Erythroblast (primary cell): ENCODE measurements around the gene CPN2.

ENCODE experiments used
- GATA1 ChIP-seq: IDR thresholded peaks from 2 replicates; pipeline ENCODE4 v1.6.1; 2011; ENCODE audit warnings: low read depth, mild to moderate bottlenecking, control low read depth, low read length, moderate library complexity
- POLR2A ChIP-seq: IDR thresholded peaks from 2 replicates; pipeline ENCODE4 v1.6.1; 2011; ENCODE audit warnings: mild to moderate bottlenecking, low read length

DNA sequence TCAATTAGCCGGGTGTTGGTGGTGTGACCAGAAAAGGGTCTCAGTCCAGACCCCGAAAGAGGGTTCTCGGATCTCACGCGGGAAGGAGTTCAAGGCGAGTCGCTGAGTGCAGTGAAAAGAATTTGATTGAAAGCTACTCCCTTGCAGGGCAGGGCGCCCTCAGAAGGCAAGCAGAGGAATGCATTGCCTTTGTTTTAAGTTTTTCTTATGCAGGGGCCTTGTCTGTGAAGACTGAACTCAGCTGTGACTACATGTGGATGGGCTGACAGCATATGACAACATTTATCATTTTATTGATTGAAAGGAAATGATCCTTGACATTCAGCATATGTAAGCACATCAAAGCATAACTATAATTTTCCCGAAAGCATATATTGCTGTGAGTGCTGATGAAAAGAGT lies 11.8 kb downstream of the CPN2 start:
- no peak for TF ChIP-seq POLR2A
- TF ChIP-seq GATA1 = no peak
